ENCODE results near the gene CFAP74. TPM values are rescaled to one million over a fixed set of nuclear protein-coding genes. Genes with fewer than 3 reads are reported as not detected.

Gene CFAP74
- total RNA-seq, 2 experiments from 2014 or later: 0.38 to 0.41 TPM

DNA sequence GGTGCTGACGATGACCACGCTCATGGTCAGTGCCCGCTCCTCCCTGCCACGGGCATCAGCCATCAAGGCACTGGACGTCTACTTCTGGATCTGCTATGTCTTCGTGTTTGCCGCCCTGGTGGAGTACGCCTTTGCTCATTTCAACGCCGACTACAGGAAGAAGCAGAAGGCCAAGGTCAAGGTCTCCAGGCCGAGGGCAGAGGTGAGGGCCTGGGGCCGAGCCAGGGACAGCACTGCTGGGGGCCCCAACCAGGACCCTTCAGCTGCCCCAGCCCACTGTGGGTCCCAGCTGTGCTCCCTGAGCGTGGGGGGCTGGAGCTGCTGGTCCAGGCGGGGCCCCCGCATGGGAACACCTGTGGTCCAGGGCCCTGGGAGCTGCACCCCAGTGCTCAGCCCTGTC, 26.0 kb upstream of the CFAP74 start:
- ATAC-seq: no peak
- H3K36me3 Mint-ChIP-seq (ENCODE audit: low read depth): no peaks in the 10 kb centered on the region
- no peaks in the 10 kb centered on the region for H3K27me3 Mint-ChIP-seq
- no peak overlapping the region for H3K4me3 Mint-ChIP-seq
- DNase-seq: no peak
- no peaks in the 10 kb centered on the region for H3K4me1 Mint-ChIP-seq (ENCODE audit: low read depth)
- ChIA-PET CTCF (interaction anchor here (0.8 kb wide), 1 partner anchor 17 kb away, joined by 3 read pairs; no protein-coding TSS in a partner anchor), POLR2A (no interaction called here)
- intact Hi-C loops (cut with micrococcal nuclease): no loop called here
- H3K27ac Mint-ChIP-seq: no peak overlapping the region
- no peaks in the 10 kb centered on the region for H3K9me3 Mint-ChIP-seq
- TF ChIP-seq, protein P1, sequence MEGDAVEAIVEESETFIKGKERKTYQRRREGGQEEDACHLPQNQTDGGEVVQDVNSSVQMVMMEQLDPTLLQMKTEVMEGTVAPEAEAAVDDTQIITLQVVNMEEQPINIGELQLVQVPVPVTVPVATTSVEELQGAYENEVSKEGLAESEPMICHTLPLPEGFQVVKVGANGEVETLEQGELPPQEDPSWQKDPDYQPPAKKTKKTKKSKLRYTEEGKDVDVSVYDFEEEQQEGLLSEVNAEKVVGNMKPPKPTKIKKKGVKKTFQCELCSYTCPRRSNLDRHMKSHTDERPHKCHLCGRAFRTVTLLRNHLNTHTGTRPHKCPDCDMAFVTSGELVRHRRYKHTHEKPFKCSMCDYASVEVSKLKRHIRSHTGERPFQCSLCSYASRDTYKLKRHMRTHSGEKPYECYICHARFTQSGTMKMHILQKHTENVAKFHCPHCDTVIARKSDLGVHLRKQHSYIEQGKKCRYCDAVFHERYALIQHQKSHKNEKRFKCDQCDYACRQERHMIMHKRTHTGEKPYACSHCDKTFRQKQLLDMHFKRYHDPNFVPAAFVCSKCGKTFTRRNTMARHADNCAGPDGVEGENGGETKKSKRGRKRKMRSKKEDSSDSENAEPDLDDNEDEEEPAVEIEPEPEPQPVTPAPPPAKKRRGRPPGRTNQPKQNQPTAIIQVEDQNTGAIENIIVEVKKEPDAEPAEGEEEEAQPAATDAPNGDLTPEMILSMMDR (IDR thresholded peaks at IDR 0.05): no peak

DNA sequence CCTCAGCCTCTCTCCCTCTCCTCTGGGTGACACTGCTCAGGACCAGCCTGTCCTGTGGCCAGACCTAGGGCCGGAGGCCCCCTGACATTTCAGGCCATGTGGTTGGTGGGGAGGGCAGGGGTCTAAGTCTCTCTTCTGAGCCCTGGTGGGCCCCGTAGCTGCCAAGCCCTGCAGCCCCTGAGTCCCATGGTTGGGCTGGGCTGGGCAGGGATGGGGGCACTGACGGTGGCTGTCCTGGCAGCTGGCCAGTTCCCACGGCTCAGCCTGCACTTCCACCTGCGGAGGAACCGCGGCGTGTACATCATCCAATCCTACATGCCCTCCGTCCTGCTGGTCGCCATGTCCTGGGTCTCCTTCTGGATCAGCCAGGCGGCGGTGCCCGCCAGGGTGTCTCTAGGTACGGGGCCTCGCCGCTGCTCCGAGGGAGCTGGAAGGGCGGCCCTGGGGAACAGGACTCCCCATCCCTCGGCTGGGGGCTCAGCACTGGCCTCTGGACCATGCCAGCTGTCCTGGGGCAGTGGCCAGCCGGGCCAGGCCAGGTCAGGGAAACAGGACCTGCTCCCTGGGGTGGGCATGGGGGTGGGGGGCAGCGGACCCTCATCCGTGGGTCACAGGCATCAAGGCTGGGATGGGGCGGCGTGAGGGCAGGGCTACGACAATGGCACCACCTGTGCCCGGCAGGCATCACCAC, 25.4 kb upstream of the CFAP74 start:
- Mint-ChIP-seq H3K27me3 (no peaks in the 10 kb centered on the region), H3K36me3 (ENCODE audit: low read depth) (no peaks in the 10 kb centered on the region), H3K4me1 (ENCODE audit: low read depth) (no peaks in the 10 kb centered on the region), H3K9me3 (no peaks in the 10 kb centered on the region), H3K4me3 (no peak overlapping the region), H3K27ac (no peak overlapping the region)
- ATAC-seq: no peak
- DNase-seq: no peak
- intact Hi-C loops (cut with micrococcal nuclease): no loop called here
- TF ChIP-seq, protein P1 (IDR thresholded peaks at IDR 0.05): no peak
- ChIA-PET POLR2A (no interaction called here), CTCF (interaction anchor here (0.8 kb wide), 1 partner anchor 18 kb away, joined by 3 read pairs; no protein-coding TSS in a partner anchor)

DNA sequence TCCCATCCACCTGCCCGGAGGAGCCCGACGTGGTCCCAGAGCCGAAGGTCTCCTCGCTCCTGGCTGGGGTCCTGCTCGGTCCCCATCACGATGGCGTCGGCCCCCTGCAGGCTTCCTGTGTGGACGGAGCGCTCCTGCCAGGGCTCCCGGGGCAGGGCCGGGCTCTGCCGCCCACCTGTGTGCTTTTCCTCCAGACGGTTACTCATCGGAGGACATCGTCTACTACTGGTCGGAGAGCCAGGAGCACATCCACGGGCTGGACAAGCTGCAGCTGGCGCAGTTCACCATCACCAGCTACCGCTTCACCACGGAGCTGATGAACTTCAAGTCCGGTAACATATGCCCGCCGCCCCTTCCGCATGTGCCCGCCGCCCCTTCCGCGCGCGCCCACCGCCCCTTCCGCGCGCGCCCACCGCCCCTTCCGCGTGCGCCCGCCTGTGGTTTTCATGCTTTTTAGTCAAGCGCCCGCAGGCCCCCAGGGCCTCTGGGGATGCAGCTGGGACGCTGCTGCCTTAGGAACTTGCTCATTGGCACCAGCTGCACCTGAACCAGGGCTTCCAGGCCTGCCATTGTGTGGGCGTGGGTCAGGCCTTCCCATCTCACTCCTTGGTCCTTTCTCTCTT, 24.5 kb upstream of the CFAP74 start:
- intact Hi-C loops (cut with micrococcal nuclease): no loop called here
- H3K4me1 Mint-ChIP-seq (ENCODE audit: low read depth): no peaks in the 10 kb centered on the region
- no peak overlapping the region for H3K27ac Mint-ChIP-seq
- POLR2A ChIA-PET: no interaction called here
- CTCF ChIA-PET: no interaction called here
- no peaks in the 10 kb centered on the region for H3K9me3 Mint-ChIP-seq
- no peaks in the 10 kb centered on the region for H3K36me3 Mint-ChIP-seq (ENCODE audit: low read depth)
- H3K27me3 Mint-ChIP-seq: peaks cover 4% of the 10 kb centered on the region
- TF ChIP-seq, protein P1 (IDR thresholded peaks at IDR 0.05): no peak
- no peak for ATAC-seq
- DNase-seq: no peak
- no peak overlapping the region for H3K4me3 Mint-ChIP-seq

DNA sequence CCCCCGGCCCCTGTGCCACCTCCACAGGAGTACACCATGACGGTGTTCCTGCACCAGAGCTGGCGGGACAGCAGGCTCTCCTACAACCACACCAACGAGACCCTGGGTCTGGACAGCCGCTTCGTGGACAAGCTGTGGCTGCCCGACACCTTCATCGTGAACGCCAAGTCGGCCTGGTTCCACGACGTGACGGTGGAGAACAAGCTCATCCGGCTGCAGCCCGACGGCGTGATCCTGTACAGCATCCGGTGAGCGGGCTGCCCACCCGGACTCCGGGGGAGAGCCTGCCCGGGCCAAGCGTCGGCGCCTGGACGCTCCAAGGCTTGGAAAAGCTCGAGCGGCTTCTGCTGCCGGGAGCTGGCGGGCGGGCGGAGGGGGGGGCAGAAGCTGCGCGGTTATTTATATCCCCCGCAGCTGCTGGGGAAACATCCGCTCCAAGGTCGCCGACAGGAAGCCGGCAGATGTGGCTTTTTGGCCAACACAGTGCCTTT, 21.9 kb upstream of the CFAP74 start:
- intact Hi-C loops (cut with micrococcal nuclease): no loop called here
- CTCF ChIA-PET: interaction anchor here (2.3 kb wide), 1 partner anchor 19 kb away, joined by 11 read pairs; no protein-coding TSS in a partner anchor

More for the DNA sequence above, 21.9 kb upstream of the CFAP74 start:
- DNase-seq (peak; percentile 40), ATAC-seq (peak; percentile 53)
- peaks cover 17% of the 10 kb centered on the region for H3K27me3 Mint-ChIP-seq
- POLR2A ChIA-PET: interaction anchor here (1.0 kb wide), 1 partner anchor 66 kb away, joined by 3 read pairs; no protein-coding TSS in a partner anchor
- H3K4me1 Mint-ChIP-seq (ENCODE audit: low read depth): no peaks in the 10 kb centered on the region
- no peak overlapping the region for H3K4me3 Mint-ChIP-seq
- H3K9me3 Mint-ChIP-seq: no peaks in the 10 kb centered on the region
- H3K36me3 Mint-ChIP-seq (ENCODE audit: low read depth): no peaks in the 10 kb centered on the region
- TF ChIP-seq, protein P1 (IDR thresholded peaks at IDR 0.05): no peak
- H3K27ac Mint-ChIP-seq: no peak overlapping the region

Measured in activated CD8-positive, alpha-beta T cell treated with anti-CD3 and anti-CD28 coated beads for 36 hours (primary cell).